Measurements from ENCODE around the gene DENND10. TPM values are rescaled to one million over a fixed set of nuclear protein-coding genes. Genes with fewer than 3 reads are reported as not detected.
A peak's percentile ranks its signal among the peaks of the same experiment; 100 is the strongest.

The DENND10 gene
- total RNA-seq, 2 experiments from 2014 or later = 40.4 to 45.6 TPM

GRCh38 chr10:119119400-119119799 lies 15.5 kb downstream of the DENND10 start:
- H3K4me1 ChIP-seq (ENCODE audit: insufficient read depth, low read length) = peaks cover 2% of the 10 kb centered on the region
- H3K36me3 ChIP-seq (ENCODE audit: insufficient read depth, low read length) = peaks cover 58% of the 10 kb centered on the region
- Mint-ChIP-seq H3K27me3 (no peaks in the 10 kb centered on the region), H3K27ac (no peak overlapping the region), H3K4me1 (ENCODE audit: low read depth) (peaks cover under 1% of the 10 kb centered on the region), H3K36me3 (ENCODE audit: low read depth) (peaks cover 60% of the 10 kb centered on the region), H3K9me3 (no peaks in the 10 kb centered on the region), H3K4me3 (no peak overlapping the region)
- no peak overlapping the region for H3K4me3 ChIP-seq (ENCODE audit: low read length)
- POLR2A ChIA-PET = no interaction called here
- H3K27me3 ChIP-seq (ENCODE audit: control insufficient read depth in 1 of 2, insufficient read depth in 2 of 2, low read length in 2 of 2) = no peaks in the 10 kb centered on the region
- H3K9me3 ChIP-seq (ENCODE audit: control insufficient read depth in 1 of 2, insufficient read depth in 1 of 2, low read length in 2 of 2) = no peaks in the 10 kb centered on the region
- DNase-seq (no peak), ATAC-seq (ENCODE audit: poor library complexity) (no peak)
- TF ChIP-seq CTCF (IDR thresholded peaks at IDR 0.05) = no peak
- no peak overlapping the region for H3K27ac ChIP-seq (ENCODE audit: low read depth in 1 of 2, low read length in 2 of 2)
- intact Hi-C loops (cut with DNase I, micrococcal nuclease) = no loop called here
- CTCF ChIA-PET = no interaction called here

DNA sequence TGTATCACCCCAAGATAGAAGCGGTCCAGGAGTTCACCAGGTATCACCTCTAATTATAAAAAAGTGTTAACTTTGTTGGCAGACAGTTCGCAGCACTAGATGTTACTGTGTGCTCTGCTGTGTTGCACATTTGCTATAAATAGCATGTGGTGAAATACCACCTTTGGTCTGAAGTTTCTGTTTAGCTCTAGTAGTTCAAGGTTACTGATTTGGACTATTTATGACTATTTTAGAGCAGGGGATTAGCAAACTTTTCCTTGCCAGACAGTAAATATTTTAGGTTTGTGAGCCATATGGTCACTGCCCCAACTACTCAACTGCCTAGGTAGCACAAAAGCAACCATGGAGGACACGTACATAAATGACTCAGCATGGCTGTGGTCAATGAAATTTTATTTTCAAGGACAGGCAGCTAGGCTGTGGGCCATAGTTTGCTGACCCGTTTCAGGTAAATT lies 16.5 kb downstream of the DENND10 start:
- H3K36me3 Mint-ChIP-seq (ENCODE audit: low read depth) = peaks cover 57% of the 10 kb centered on the region
- Histone ChIP-seq H3K9me3 (ENCODE audit: control insufficient read depth in 1 of 2, insufficient read depth in 1 of 2, low read length in 2 of 2) (no peaks in the 10 kb centered on the region), H3K4me3 (ENCODE audit: low read length) (no peak overlapping the region), H3K27me3 (ENCODE audit: control insufficient read depth in 1 of 2, insufficient read depth in 2 of 2, low read length in 2 of 2) (no peaks in the 10 kb centered on the region), H3K4me1 (ENCODE audit: insufficient read depth, low read length) (no peaks in the 10 kb centered on the region), H3K27ac (ENCODE audit: low read depth in 1 of 2, low read length in 2 of 2) (no peak overlapping the region), H3K36me3 (ENCODE audit: insufficient read depth, low read length) (peaks cover 58% of the 10 kb centered on the region)
- ATAC-seq (ENCODE audit: poor library complexity) (no peak), DNase-seq (peak in 1 of 14 experiments; percentile 65)
- ChIA-PET CTCF (no interaction called here), POLR2A (no interaction called here)
- H3K27me3 Mint-ChIP-seq = no peaks in the 10 kb centered on the region
- intact Hi-C loops (cut with DNase I, micrococcal nuclease) = no loop called here
- H3K9me3 Mint-ChIP-seq = no peaks in the 10 kb centered on the region
- no peak for TF ChIP-seq CTCF (IDR thresholded peaks at IDR 0.05)
- H3K4me1 Mint-ChIP-seq (ENCODE audit: low read depth) = no peaks in the 10 kb centered on the region
- H3K4me3 Mint-ChIP-seq = no peak overlapping the region
- H3K27ac Mint-ChIP-seq = no peak overlapping the region

DNA sequence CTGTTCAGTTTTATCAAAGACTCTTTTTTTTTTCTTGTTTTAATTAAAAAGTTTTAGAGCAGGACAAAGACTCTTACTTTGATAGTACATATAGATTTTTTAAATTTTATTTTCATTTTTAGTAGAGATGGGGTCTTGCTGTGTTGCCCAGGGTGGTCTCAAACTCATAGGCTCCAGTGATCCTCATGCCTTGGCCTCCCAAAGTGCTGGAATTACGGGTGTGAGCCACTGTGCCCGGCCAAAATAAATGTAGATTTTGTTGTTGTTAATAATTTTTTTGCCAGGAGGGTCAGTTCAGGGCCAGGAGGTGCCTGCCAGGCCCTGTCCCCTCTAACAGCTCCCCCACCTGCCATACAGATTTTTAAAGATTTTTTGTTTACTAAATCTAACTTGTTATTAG lies 17.0 kb downstream of the DENND10 start:
- H3K9me3 Mint-ChIP-seq = no peaks in the 10 kb centered on the region
- DNase-seq (no peak), ATAC-seq (ENCODE audit: poor library complexity) (no peak)
- Histone ChIP-seq H3K27me3 (ENCODE audit: control insufficient read depth in 1 of 2, insufficient read depth in 2 of 2, low read length in 2 of 2) (no peaks in the 10 kb centered on the region), H3K36me3 (ENCODE audit: insufficient read depth, low read length) (peaks cover 59% of the 10 kb centered on the region), H3K4me1 (ENCODE audit: insufficient read depth, low read length) (no peaks in the 10 kb centered on the region), H3K27ac (ENCODE audit: low read depth in 1 of 2, low read length in 2 of 2) (no peak overlapping the region), H3K4me3 (ENCODE audit: low read length) (no peak overlapping the region), H3K9me3 (ENCODE audit: control insufficient read depth in 1 of 2, insufficient read depth in 1 of 2, low read length in 2 of 2) (no peaks in the 10 kb centered on the region)
- ChIA-PET CTCF (no interaction called here), POLR2A (no interaction called here)
- H3K4me3 Mint-ChIP-seq = no peak overlapping the region
- intact Hi-C loops (cut with DNase I, micrococcal nuclease) = no loop called here
- peaks cover 61% of the 10 kb centered on the region for H3K36me3 Mint-ChIP-seq (ENCODE audit: low read depth)
- H3K27me3 Mint-ChIP-seq = no peaks in the 10 kb centered on the region
- no peak overlapping the region for H3K27ac Mint-ChIP-seq
- TF ChIP-seq CTCF (IDR thresholded peaks at IDR 0.05) = no peak
- H3K4me1 Mint-ChIP-seq (ENCODE audit: low read depth) = no peaks in the 10 kb centered on the region
